Mucosa of rectum (tissue), 2 donors: Measurements from ENCODE around the gene PDC.

Experiments
- H3K27ac ChIP-seq, 2 donors: one replicate each; pipeline ENCODE4 v1.7.0; 2013; ENCODE audit warnings: inconsistent platforms in 2 of 2, low read depth in 2 of 2, low read length in 2 of 2
- H3K27me3 ChIP-seq, 2 donors: one replicate each; pipeline ENCODE4 v1.7.0; 2013; ENCODE audit warnings: low read length in 2 of 2; ENCODE audit not compliant: control insufficient read depth in 2 of 2, insufficient read depth in 2 of 2
- H3K36me3 ChIP-seq, 2 donors: one replicate each; pipeline ENCODE4 v1.7.0; 2013; ENCODE audit warnings: low read length in 2 of 2; ENCODE audit not compliant: control insufficient read depth in 2 of 2, insufficient read depth in 2 of 2
- H3K4me1 ChIP-seq, 2 donors: one replicate each; pipeline ENCODE4 v1.7.0; 2013; ENCODE audit warnings: low read length in 2 of 2, mild to moderate bottlenecking in 1 of 2; ENCODE audit not compliant: control insufficient read depth in 2 of 2, insufficient read depth in 2 of 2
- H3K4me3 ChIP-seq, 2 donors: one replicate each; pipeline ENCODE4 v1.7.0; 2013; ENCODE audit warnings: low read length in 2 of 2
- H3K9ac ChIP-seq, 2 donors: one replicate each; pipeline ENCODE4 v1.7.0; 2013; ENCODE audit warnings: low read length in 2 of 2, low read depth in 1 of 2, mild to moderate bottlenecking in 1 of 2
- H3K9me3 ChIP-seq, 2 donors: one replicate each; pipeline ENCODE4 v1.7.0; 2013; ENCODE audit warnings: low read length in 2 of 2; ENCODE audit not compliant: control insufficient read depth in 2 of 2
- donor health status: healthy.
- donor health status: Normal muscosa, but diverticular disease.

PDC gene

DNA sequence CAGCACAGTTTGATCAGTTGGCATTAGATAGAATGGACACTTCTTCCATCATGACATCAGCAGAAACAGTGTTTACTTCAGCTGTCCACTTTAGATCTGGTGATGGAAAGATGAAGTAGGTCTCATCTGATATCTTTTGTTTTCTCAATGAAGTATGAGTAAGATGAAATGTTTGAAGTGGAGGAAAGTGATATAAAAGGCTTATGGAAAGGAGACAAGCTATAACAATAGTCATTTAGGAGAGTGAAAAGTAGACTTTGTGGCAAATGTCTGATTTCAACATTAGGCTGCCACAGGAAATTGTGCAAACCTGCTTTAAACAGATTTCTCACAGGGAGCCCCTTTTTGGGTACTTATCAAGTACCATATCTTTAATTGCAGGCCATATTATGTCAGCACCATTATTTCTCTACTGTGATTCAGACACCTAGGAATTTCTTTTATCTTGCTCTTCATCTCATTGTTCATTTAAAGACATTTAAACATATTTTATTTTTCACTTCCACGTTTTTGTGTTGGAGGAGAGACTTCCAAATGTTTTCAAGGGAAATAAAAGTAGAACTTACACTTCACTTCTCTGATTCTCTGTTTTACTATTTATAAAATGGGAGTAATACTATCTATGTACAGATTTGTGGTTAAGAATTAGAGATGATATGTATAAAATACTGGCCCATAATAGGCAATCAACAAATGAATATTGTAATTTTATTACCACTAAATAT lies 18.1 kb downstream of the PDC start:
- Histone ChIP-seq H3K9ac (no peak overlapping the region), H3K27me3 (no peaks in the 10 kb centered on the region), H3K9me3 (no peaks in the 10 kb centered on the region), H3K4me3 (no peak overlapping the region), H3K4me1 (no peaks in the 10 kb centered on the region), H3K36me3 (no peaks in the 10 kb centered on the region), H3K27ac (no peak overlapping the region)

DNA sequence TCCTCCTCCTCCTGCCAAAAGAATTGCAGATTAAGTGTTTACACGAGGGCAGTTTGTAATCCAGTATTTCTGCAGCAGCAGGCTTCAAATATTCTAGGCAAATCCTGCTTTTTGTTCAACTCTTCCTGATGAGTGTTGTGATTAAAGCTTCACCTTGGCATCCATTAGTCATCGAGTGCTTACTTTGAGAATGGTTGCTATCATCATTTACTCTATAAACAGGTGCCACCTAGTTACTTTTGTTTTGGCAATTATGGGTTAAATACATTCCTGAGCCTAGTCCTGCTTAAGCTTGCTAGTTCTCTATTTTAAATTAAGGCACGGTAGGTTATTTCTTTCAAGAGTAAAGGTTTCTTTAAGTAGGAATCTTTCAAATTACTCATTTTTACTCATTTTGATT lies 20.3 kb downstream of the PDC start:
- H3K27ac ChIP-seq: no peak overlapping the region
- H3K9ac ChIP-seq: no peak overlapping the region
- H3K27me3 ChIP-seq: no peaks in the 10 kb centered on the region
- no peaks in the 10 kb centered on the region for H3K4me1 ChIP-seq
- H3K9me3 ChIP-seq: no peaks in the 10 kb centered on the region
- H3K4me3 ChIP-seq: no peak overlapping the region
- H3K36me3 ChIP-seq: no peaks in the 10 kb centered on the region

DNA sequence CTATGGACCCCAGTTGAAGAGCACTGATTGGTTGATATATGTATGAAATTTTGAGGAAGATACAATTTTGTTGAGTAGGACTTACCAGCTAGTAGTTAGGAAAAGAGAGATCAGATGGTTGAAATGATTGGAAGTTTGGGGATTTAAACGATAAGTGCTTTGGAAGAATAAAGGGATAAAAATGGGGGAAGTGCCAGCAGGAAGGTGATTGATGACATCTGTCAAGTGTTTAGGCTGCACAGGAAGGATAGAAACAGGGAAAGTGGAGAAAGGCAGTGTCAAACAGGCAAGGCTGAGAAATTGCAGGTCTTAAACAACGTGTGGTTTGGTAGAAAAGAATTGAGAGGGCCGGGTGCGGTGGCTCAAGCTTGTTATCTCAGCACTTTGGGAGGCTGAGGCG lies 22.3 kb downstream of the PDC start:
- H3K4me1 ChIP-seq: no peaks in the 10 kb centered on the region
- H3K9ac ChIP-seq: no peak overlapping the region
- H3K9me3 ChIP-seq: no peaks in the 10 kb centered on the region
- no peak overlapping the region for H3K27ac ChIP-seq
- H3K27me3 ChIP-seq: no peaks in the 10 kb centered on the region
- no peak overlapping the region for H3K4me3 ChIP-seq
- H3K36me3 ChIP-seq: no peaks in the 10 kb centered on the region

DNA sequence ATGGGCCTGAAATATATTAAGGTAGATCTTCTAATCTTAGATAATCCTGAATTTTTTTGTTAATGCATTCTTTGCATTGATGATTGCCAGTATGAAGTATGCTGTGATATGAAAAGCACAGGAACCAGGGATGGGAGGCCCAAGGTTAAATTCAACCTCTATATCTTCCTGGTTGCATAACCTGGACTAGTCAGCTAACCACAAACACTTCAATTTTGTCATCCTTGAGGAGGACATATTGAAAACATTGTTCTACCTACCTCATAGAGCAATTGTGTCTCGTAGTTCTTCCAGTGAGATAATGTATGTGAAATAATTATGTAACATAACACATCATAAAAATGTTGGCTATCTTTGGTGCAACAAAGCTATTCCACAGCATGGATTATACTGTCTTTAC lies 25.6 kb downstream of the PDC start:
- Histone ChIP-seq H3K4me1 (no peaks in the 10 kb centered on the region), H3K27ac (no peak overlapping the region), H3K4me3 (no peak overlapping the region), H3K36me3 (no peaks in the 10 kb centered on the region), H3K9me3 (no peaks in the 10 kb centered on the region), H3K27me3 (no peaks in the 10 kb centered on the region), H3K9ac (no peak overlapping the region)

DNA sequence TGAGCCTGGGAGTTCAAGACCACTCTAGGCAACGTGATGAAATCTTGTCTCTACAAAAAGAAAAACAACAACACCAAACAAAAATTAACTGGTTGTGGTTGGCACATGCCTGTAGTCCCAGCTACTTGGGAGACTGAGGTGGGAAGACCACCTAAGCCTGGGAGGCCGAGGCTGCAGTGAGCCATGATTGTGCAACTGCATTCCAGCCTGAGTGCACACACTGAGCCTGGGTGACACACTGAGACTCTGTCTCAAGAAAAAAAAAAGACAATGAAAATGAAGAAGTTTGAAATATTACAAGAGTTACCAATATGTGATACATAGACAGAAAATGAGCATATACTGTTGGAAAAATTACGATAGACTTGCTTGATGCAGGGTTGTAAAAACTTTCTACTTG lies 31.9 kb downstream of the PDC start:
- Histone ChIP-seq H3K4me1 (no peaks in the 10 kb centered on the region), H3K9ac (no peak overlapping the region), H3K9me3 (no peaks in the 10 kb centered on the region), H3K27ac (no peak overlapping the region), H3K36me3 (no peaks in the 10 kb centered on the region), H3K27me3 (no peaks in the 10 kb centered on the region), H3K4me3 (no peak overlapping the region)

DNA sequence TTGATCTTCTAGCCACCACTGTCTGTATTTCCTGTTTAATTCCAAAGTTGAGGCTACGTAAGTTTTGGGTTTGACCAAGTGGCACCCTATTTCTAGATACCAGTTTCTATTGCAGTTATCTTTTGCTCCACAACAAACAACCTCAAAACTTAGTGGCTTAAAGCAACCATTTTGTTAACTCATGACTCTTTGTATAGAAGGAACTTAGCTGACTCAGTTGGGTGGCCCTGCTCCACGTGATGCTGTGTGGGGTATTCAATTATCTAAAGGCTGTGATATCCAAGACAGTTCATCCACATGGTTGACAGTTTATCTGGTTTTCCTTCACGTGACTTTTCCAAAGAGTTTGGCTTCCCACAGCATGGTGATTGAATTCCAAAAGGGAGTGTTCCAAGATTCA lies 34.8 kb downstream of the PDC start:
- no peaks in the 10 kb centered on the region for H3K27me3 ChIP-seq
- H3K36me3 ChIP-seq: no peaks in the 10 kb centered on the region
- H3K4me3 ChIP-seq: no peak overlapping the region
- H3K4me1 ChIP-seq: no peaks in the 10 kb centered on the region
- H3K9ac ChIP-seq: no peak overlapping the region
- no peaks in the 10 kb centered on the region for H3K9me3 ChIP-seq
- no peak overlapping the region for H3K27ac ChIP-seq

DNA sequence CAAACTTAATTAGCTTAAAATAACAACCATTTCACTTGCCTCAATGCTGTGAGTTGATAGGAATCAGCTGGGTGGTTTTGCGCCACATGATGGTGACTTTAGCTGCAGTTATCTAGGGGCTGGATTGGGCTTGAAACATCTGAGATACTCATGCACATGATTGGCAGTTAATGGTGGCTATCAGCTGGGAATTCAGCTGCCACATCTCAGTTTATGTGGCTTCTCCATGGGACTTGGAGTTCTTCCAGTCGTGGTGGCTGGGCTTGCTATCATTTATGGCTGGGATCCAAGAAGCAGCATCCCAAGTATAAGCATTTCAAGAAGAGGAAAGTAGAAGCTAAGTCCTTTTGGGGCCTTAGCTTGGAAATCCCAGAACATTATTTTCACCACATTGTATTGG lies 36.4 kb downstream of the PDC start:
- Histone ChIP-seq H3K36me3 (peaks cover 0 to 4% of the 10 kb centered on the region in 2 donors), H3K4me3 (no peak overlapping the region), H3K9me3 (no peaks in the 10 kb centered on the region), H3K27me3 (no peaks in the 10 kb centered on the region), H3K27ac (no peak overlapping the region), H3K4me1 (no peaks in the 10 kb centered on the region), H3K9ac (no peak overlapping the region)

DNA sequence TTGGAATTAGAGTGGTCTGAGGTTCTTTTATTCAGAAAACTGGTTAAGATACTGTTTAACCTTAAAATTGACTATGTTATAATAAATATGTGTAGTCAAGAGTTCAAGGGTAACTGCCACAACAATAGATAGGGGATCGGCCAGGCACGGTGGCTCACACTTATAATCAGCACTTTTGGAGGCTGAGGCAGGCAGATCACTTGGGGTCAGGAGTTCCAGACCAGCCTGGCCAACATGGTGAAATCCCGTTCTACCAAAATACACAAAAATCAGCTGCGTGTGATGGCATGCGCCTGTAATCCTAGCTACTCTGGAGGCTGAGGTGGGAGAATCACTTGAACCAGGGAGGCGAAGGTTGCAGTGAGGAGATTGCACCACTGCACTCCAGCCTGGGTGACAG lies 39.5 kb downstream of the PDC start:
- Histone ChIP-seq H3K9ac (no peak overlapping the region), H3K4me1 (no peaks in the 10 kb centered on the region), H3K27ac (no peak overlapping the region), H3K9me3 (no peaks in the 10 kb centered on the region), H3K4me3 (no peak overlapping the region), H3K27me3 (no peaks in the 10 kb centered on the region), H3K36me3 (peaks cover 0 to 17% of the 10 kb centered on the region in 2 donors)

DNA sequence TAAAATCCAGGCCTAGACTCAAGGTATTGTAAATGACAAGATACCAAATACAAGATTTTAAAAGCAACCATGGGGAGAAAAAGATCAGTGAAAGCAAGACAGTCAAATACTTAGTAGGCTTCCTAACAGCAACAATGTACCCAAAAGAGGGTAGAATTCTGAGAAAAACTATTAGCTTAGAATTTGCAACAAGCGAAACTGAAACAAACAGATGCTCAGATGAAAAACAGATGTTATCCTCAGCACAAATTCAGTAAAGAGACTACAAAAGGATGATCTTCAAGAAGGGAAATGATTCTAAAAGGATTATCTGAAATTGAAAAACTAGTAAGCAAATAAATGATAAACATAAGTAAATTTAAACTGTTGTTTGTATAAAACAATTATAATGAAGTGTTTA lies 40.0 kb downstream of the PDC start:
- Histone ChIP-seq H3K27ac (peak overlapping the region; percentile 9 to 11), H3K9me3 (no peaks in the 10 kb centered on the region), H3K9ac (no peak overlapping the region), H3K4me1 (no peaks in the 10 kb centered on the region), H3K27me3 (no peaks in the 10 kb centered on the region), H3K36me3 (peaks cover 0 to 17% of the 10 kb centered on the region in 2 donors), H3K4me3 (no peak overlapping the region)

DNA sequence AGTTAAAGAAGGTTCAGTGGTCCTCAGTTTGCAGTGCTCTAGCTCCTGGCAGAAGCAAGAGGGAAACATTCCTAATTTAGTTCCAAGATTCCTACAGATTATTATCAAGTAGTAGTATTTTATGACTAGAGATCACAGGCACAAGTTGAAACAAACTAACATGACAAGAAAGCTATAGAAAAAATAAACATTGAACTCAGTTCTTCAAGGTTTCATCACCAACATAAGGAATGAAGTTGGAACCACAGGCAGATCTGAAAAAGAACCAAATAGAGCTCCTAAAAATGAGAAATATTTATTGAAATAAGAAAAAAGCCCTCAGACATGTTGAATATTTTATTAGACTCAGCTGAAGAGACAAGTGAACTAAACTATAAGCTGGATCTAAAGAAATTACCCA lies 40.6 kb downstream of the PDC start:
- H3K9me3 ChIP-seq: no peaks in the 10 kb centered on the region
- peaks cover 0 to 17% of the 10 kb centered on the region in 2 donors for H3K36me3 ChIP-seq
- no peak overlapping the region for H3K4me3 ChIP-seq
- H3K9ac ChIP-seq: no peak overlapping the region
- H3K27me3 ChIP-seq: no peaks in the 10 kb centered on the region
- no peaks in the 10 kb centered on the region for H3K4me1 ChIP-seq
- H3K27ac ChIP-seq: peak overlapping the region; percentile 9 to 11

DNA sequence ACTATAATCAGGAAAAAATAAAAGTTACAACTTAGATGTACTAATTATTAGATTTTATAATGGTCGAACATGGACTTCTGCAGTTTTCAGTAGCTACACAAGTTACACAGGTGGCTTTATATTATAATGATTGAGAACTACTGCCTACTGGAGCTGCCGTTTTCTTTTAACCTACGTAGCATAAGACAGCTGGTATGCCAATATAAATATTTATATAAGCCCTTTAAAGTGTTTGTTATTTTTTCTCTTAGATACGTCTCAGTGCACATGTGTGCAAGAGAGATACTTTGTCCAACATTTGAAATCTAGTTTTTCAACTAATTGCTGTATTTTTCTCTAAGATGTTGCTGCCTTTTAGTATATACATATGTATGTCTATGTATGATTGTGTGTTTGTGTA lies 42.4 kb downstream of the PDC start:
- no peaks in the 10 kb centered on the region for H3K9me3 ChIP-seq
- H3K27ac ChIP-seq: no peak overlapping the region
- no peak overlapping the region for H3K4me3 ChIP-seq
- H3K9ac ChIP-seq: no peak overlapping the region
- no peaks in the 10 kb centered on the region for H3K4me1 ChIP-seq
- H3K36me3 ChIP-seq: peaks cover 0 to 17% of the 10 kb centered on the region in 2 donors
- no peaks in the 10 kb centered on the region for H3K27me3 ChIP-seq
